HG03378 (cell line): Measurements from ENCODE around the gene TMEM167B.
"Not testable (repeated sequence)": the region's sequence is repeated elsewhere in the genome, so short reads cannot be mapped to it uniquely, and the experiment has no call there.

ENCODE experiments used
- ATAC-seq: cut with Tn5 transposase; IDR thresholded peaks from one replicate; pipeline ENCODE4 v1.9.1; 2021; ENCODE audit warnings: mild to moderate bottlenecking, moderate library complexity; ENCODE audit not compliant: unreplicated experiment

The TMEM167B gene

GRCh38 chr1:109112652-109113285, 22.2 kb downstream of the TMEM167B start:
- peak; percentile 63 for ATAC-seq

GRCh38 chr1:109113590-109114341, 23.2 kb downstream of the TMEM167B start, which contains the start of gene ELAPOR1:
ELAPOR1 (plus strand) TSS chr1:109114115; CDS start chr1:109114184, 69 bp downstream.
- no peak for ATAC-seq

- ATAC-seq, result no peak
Observed at GRCh38 chr1:109114342-109114674, 23.7 kb downstream of the TMEM167B start.

- no peak for ATAC-seq
Observed at GRCh38 chr1:109115685-109116084, 25.1 kb downstream of the TMEM167B start.

GRCh38 chr1:109116286-109116685, 25.7 kb downstream of the TMEM167B start:
- no peak for ATAC-seq

GRCh38 chr1:109118089-109118488, 27.5 kb downstream of the TMEM167B start:
- ATAC-seq, result no peak

GRCh38 chr1:109120356-109120755, 29.8 kb downstream of the TMEM167B start:
- no peak for ATAC-seq

GRCh38 chr1:109131059-109131458, 40.5 kb downstream of the TMEM167B start:
- ATAC-seq, result no peak

GRCh38 chr1:109131800-109132199, 41.2 kb downstream of the TMEM167B start:
- no peak for ATAC-seq

- ATAC-seq, result no peak
Observed at GRCh38 chr1:109133002-109133706, 42.6 kb downstream of the TMEM167B start.

- ATAC-seq, result peak; percentile 49
Observed at GRCh38 chr1:109133815-109134214, 43.3 kb downstream of the TMEM167B start.

GRCh38 chr1:109134423-109134822, 43.9 kb downstream of the TMEM167B start:
- peak; percentile 30 for ATAC-seq

GRCh38 chr1:109135940-109136339, 45.4 kb downstream of the TMEM167B start:
- no peak for ATAC-seq

- ATAC-seq, result no peak
Observed at GRCh38 chr1:109136766-109137165, 46.2 kb downstream of the TMEM167B start.

GRCh38 chr1:109137958-109138357, 47.4 kb downstream of the TMEM167B start:
- ATAC-seq, result no peak

GRCh38 chr1:109138358-109138757, 47.8 kb downstream of the TMEM167B start:
- no peak for ATAC-seq

- ATAC-seq, result no peak
Observed at GRCh38 chr1:109140392-109140791, 49.8 kb downstream of the TMEM167B start.

- no peak for ATAC-seq
Observed at GRCh38 chr1:109142260-109142659, 51.7 kb downstream of the TMEM167B start.

GRCh38 chr1:109142725-109143124, 52.2 kb downstream of the TMEM167B start:
- ATAC-seq, result not testable (repeated sequence)
